NCI-H2227 treated with DMSO at 0.1 percent for 48 hours (cell line): ENCODE data around the gene TDRD7.

ENCODE experiments used
- DNase-seq: peaks from one replicate; lab custom pipeline; 2025; lab: John Stamatoyannopoulos, UW

Gene TDRD7

DNA sequence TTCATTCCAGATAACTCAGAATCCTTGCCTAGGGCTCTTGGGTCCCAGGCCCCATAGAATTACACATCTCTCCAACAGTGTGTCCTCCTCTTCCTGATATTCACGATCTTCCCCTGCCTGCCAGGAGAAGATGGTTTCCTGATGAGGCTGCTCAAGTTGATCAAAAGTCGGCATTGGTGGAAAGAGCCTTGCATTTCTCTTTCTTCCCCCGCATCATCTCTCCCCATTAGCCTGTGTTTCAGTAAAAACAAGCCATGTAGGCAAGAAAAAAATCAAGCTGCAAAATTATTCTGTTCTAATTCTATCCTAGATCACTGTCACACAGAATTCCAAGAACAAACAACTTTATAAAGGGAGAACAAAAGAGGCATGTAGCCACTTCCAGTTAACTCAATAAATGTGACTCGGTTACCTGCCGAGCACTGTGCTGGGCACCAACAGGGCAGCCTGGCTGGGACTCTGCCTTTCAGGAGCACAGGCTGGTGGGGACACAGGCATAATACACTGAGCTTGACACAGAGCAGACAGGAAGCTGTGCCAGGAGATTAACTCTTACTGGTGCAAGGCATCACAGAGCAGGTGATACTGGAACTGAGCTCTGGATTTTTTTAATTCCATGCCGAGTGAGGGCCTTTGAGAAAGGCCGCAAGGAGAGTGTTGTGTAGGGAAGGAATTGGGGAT, 115.1 kb downstream of the TDRD7 start:
- no peak for DNase-seq

- DNase-seq: no peak
Measured at GRCh38 chr9:97527626-97528528, 116.0 kb downstream of the TDRD7 start.

GRCh38 chr9:97528529-97529230, 116.8 kb downstream of the TDRD7 start:
- DNase-seq: no peak

DNA sequence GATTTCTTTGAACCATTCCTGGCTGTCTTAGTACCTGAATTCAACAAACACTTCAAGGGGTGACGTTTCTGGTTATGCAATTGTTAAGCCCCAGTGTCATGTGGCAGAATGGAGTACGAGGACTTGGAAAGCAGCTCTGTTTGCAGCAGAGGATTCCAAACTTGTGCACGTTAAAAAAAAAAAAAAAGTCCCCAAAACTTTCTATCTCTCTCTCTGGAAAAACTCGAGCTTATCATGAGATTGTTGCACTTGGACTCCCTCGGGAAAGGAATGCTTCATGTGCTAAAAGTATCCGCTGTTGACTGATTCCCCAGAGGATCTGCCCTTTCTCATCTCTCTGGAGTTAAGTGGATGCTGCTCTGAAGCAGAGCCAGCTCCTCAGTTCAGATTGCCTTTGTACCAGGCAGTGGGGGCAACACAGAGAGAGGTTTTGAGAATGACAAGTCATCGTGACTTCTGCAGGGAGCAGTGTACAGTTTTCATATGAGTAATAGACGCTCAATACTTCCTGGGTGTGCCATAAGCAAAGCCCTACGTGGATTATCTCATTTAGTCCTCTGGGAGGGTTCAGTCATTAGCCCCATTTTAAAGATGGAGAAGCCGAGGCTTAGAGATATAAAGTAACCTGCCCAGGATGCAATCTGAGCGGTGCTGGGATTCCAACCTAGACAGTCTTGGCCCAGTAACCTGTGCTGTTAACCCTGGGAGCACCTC, 117.6 kb downstream of the TDRD7 start:
- no peak for DNase-seq

DNA sequence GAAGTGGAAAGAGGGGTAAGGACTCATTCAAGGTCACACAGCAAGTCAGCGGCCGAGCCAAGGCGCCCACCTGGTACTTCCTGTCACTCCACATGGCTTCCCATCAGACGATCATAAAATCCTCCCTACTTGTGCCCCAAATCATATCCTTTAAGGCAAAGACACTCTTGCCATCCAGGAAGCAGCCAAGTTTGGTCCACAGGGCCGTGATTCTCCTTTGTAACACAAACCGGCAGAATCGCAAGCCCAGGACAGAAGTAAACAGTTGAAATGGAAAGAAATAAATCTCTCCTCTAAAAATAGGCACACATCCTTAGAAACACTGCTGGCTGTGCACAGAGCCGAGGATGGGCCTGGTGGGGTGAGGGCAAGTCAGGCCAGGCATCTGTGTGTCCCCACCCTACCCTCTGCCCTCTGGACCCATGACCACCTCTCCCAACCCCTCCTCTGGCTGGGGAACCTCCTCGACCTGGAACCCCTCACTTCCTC, 120.0 kb downstream of the TDRD7 start:
- no peak for DNase-seq

DNA sequence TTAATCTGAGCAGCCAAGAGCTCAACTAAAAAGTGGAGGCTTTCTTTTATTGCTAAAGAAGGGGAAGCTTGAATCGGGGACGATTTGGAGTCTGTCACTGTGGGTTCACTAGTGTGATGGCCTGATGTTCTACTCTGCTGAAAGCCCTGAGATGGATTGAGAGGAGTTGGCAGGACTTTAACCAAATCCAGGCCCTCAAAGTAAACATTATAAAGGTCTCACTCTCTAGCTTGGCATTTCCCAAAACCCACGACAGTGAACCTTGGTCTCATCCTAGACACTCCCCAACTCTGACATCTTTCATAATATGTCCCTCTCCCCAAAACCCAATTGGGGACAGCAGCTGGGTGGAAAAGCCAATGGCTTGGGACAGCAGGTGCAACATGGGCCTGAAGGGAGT, 122.3 kb downstream of the TDRD7 start:
- no peak for DNase-seq

GRCh38 chr9:97534961-97535594, 123.2 kb downstream of the TDRD7 start:
- no peak for DNase-seq

DNA sequence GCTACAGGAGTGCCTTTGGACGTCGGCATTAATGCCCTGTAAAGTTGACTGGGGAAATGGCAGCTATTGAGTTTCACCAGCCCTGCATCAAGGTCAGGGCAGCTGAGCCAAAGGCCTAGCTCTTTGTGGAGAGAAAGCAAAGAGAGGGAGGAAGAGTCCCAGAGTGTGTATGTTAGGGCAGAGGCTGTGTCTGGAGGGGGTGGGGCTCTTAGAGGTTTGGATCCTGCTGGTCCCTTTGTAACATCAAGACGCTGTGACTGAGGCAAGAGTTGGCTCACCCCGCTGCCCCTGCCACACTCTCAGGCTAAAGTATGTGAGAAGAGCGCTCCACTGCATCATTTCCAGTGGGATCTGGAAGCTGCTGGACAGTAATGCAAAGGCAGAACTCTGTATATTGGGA, 123.9 kb downstream of the TDRD7 start:
- no peak for DNase-seq

GRCh38 chr9:97536480-97536879, 124.6 kb downstream of the TDRD7 start:
- DNase-seq: no peak

DNA sequence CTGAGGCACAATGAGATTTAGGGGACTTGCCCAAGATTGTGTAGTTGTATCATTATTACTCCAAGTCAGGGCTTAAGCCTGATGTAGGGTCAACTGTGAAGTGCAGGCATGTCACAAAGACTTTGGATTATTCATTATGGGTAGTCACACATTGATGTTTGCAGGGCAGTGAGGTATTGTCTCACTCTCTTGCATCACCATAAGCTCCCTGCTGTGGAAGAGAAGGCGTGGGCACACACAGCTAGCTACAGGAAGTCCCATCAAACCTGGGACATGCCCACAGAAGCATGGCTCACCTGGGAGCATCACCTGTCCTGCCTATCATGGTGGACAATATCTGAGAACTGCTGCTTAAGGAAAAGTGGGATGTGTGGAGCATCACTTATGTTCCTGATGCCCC, 131.7 kb downstream of the TDRD7 start:
- DNase-seq: no peak

- no peak for DNase-seq
Measured at GRCh38 chr9:97545486-97545885, 133.6 kb downstream of the TDRD7 start.
